Activated CD4-positive, alpha-beta T cell treated with anti-CD3 and anti-CD28 coated beads, Interleukin-2, Interleukin-4, amounts not matched to agents 100 ng/mL and 50 ng/mL, durations not matched to agents 16 hours and 8 hours (primary cell): ENCODE results near the gene PPP4C.

Source experiments
- DNase-seq: peaks from one replicate; pipeline ENCODE4 v3.0.0-alpha.2; 2020; ENCODE audit warnings: low spot score

Gene PPP4C

DNA sequence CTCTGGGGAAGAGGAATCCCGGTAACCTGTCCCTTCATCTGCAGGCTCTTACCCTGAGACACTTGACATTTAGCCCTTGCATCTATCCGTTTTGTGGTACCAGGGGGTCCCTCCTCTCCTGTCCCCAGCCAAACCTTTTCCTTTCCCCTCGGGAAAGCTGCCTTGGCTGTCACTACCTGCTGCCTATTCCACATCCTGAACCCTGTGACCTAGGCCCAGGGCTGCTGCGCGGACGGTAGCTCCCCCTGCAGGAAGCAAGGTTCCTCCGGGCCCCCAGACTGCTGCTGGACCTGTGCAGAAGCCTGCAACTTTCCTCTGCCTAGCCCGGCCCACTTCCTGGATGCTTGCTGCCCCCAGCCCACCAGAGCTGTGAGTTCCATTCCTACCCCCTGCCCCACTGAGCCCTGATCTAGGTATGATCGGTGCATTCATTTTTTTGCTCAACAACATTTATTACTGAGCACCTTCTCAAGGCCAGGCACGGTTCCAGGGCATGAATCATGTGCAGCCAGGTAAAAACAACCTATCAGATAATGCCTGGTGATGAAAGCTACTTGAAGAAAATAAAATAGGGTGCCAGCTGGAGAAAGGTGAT lies 20.7 kb upstream of the PPP4C start:
- peak; percentile 55 for DNase-seq

DNA sequence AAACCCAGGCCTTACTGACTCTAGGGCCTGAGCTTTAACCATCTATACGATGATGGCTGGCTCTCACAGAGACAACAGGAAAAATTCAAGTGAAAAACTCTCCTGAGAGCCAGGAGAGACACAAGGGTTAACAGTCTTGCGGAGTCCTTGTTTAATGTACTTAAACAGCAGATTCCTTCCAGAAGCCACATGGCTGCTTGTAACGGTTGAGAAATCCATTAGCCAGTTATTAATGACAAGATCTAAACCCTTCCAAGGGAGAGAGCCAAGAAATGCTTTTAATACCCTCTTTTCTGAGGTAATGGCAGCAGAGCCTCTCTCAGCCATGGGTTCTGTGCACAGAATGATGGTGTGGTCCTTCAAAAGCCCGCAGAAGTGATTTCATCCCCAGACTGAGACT lies 15.4 kb upstream of the PPP4C start:
- DNase-seq, result no peak

DNA sequence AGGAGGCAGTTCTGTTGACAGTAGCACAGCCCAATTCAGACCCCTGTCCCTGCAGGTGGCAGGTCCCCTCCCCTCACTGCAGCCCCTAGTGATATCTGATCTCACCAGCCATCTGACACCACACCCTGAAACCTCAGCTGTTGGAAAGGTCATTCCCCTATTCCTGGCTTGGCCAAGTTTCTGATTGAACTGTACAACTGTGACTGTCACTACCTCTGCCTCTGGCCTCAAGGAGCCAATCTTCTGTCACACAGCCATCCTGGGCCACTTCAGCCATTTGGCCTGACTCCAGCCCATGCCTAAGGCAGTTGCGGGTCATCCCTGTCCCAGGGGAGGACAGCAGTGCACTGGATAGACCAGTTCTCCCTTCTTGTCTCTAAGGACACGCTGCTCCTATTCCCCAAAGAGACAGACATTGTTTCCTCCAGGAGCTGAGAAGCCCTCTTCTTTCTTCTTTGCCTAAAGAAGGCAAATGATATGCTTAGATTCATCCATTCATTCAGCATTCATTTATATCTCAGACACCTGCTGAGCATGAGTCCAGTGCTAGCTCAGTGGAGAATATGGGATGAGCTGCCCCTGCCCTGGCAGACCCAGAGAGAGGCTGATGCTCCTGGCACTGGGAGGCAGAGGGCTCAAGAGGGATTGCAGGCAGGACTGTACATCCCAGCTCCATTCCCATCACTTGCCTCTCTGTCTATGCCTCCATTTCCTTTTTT lies 14.8 kb upstream of the PPP4C start:
- no peak for DNase-seq

DNA sequence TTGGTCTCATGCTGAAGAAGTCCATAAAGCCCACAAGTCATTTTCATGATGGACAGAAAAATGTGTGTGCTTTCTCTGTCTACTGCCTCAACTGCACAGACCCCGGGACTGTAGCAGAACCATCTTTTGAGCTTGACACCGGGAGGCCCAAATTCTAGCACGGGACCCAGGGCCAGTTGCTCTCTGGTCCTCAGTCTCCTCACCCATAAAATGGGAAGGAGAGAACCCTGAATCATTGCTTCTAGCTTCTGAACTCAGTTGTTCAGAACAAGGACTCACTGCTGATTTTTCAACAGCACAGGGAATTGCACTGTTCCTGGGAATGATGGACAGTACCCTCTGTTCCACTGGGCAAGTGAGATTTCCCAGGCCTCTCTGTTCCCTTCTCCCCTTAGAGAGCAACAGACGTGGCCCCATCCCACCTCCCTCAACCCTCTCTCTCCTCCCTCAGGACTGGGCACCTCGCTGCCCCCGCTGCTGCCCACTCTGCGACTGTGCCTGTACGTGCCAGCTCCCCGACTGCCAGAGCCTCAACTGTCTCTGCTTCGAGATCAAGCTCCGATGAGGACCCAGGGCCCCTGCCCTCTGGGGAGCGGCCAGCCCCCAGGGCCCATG lies 12.4 kb upstream of the PPP4C start:
- no peak for DNase-seq

DNA sequence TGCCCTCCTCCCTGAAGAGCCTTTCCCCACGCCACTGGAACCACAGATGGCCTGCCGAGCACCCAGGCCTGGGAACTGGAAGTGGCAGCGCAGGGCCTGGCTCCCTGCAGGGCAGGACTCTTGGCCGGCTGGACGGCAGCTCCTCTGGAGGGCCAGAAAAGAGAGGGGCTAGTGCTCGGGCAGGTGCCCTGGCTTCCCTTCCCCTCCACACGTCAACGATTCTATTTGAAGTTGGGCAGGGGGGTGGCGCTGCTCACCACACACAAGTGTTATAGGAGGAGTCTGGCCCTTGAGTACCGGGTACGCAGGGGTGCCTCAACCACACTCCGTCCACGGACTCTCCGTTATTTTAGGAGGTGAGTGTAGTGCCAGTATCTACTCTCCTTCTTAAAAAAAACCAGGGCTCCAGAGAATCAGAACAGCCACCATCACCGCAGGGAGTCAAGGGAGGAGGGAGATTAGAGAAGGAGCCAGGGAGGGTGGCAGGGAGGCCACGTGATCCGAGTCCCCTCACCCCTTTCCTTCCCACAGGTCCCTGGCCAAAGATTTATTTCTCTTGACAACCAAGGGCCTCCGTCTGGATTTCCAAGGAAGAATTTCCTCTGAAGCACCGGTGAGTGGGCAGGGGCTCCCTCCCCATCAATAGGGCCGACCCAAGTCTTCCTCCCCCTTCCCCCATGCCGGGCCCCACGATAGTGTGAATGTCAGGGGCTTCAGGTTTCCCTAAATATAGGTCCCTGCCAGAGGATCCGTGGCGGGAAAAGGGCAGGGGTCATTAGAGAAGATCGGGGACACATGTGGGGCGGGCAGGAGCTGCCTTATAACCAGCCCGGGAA lies 11.7 kb upstream of the PPP4C start:
- DNase-seq, result peak; percentile 78

- no peak for DNase-seq
These were observed 11.1 kb upstream of the PPP4C start for GRCh38 chr16:30064729-30065101.

GRCh38 chr16:30065102-30065942 lies 10.5 kb upstream of the PPP4C start, which contains the start of gene ALDOA:
Gene ALDOA (plus strand): TSS chr16:30065760. CDS start chr16:30066898, 1,138 bp downstream.
- DNase-seq, result peak; percentile 97

DNA sequence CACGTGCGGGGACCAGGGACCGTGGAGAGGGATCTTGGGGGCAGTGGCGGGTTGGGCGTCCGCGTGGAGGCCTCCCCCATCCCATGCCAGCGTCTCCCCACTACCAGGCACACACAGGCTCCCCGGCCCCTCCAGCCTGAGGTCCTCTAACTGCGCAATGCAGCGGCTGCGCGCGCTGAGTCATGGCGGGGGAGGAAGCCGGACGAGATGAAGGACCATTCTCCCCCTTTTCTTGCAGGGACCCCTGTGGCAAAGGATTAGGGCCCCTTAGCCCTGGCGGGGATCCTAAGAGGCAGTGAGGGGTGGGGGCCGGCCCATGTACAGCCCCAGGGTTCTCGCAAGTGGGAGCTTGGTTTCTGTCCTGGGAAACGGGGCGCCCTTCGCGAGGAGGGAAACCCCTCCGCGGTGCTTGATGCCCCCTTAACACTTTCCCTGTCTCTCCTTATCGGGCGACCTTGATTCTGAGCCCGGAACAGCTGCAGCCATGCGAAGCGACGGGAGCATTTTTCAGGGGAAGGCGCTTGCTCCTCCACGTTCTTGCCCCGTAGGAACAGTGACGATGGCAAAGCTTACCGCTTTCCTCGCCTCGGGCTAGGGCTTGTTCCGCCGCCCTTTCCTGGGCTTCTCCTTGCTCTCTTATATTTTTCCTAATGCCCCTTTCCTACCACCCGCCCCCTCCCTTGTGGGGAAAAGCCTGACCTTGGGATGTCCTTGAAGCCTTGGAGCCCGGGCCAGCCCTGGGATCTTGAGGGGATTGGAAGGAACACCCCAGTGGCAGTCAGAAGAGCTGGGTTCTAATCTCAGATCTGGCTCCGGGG lies 9.6 kb upstream of the PPP4C start:
- no peak for DNase-seq

- no peak for DNase-seq
These were observed 8.8 kb upstream of the PPP4C start for GRCh38 chr16:30066761-30067583.

DNA sequence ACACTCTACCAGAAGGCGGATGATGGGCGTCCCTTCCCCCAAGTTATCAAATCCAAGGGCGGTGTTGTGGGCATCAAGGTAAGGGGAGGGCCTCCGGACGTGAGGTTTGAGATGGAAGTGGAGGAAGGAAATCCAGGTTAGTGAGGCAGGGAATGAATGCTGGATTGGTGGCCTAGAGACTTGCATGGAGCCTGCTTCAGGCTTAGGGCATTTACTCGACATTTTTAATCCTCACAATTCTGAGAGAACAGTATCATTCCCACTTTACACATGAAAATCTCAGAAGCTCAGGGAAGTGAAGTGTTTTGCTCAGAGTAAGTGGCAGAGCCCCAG lies 8.2 kb upstream of the PPP4C start:
- no peak for DNase-seq

GRCh38 chr16:30068333-30068732 lies 7.5 kb upstream of the PPP4C start:
- DNase-seq, result no peak

- peak; percentile 45 for DNase-seq
These were observed 6.8 kb upstream of the PPP4C start for GRCh38 chr16:30068750-30069610.

DNA sequence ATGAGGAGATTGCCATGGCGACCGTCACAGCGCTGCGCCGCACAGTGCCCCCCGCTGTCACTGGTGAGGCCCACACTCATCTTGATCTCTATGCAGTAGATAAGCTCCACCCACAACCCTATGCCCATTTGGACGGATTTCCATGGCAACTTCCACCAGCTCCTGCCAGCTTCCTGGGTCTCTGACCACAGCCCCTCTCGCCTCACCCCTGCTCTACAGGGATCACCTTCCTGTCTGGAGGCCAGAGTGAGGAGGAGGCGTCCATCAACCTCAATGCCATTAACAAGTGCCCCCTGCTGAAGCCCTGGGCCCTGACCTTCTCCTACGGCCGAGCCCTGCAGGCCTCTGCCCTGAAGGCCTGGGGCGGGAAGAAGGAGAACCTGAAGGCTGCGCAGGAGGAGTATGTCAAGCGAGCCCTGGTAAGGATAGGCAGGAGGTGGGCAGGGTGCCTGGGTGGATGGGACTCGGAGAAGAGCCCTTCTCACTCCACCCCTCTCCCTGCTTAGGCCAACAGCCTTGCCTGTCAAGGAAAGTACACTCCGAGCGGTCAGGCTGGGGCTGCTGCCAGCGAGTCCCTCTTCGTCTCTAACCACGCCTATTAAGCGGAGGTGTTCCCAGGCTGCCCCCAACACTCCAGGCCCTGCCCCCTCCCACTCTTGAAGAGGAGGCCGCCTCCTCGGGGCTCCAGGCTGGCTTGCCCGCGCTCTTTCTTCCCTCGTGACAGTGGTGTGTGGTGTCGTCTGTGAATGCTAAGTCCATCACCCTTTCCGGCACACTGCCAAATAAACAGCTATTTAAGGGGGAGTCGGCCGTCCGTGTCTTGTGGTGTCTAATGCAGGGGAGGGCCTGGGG lies 6.0 kb upstream of the PPP4C start:
- no peak for DNase-seq

DNA sequence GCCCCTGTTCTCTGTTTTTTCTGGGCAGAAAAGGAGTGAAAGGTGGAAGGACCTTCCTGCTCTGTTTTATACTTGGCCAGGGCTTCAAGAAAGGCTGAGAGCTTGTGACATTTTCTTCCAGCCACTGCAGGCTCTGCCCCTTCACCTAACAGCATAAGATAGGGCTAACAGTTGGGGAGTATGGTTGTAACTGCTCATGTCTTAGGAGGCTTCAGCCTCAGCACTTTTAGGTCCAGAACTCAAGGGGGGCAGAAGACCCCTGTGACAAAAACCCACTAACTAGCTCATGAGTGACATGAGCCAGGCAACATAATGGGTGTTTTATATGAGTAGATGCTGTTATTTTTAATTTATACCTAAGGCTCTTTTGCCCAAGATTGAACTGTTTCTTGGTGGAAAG lies 5.3 kb upstream of the PPP4C start:
- no peak for DNase-seq

DNA sequence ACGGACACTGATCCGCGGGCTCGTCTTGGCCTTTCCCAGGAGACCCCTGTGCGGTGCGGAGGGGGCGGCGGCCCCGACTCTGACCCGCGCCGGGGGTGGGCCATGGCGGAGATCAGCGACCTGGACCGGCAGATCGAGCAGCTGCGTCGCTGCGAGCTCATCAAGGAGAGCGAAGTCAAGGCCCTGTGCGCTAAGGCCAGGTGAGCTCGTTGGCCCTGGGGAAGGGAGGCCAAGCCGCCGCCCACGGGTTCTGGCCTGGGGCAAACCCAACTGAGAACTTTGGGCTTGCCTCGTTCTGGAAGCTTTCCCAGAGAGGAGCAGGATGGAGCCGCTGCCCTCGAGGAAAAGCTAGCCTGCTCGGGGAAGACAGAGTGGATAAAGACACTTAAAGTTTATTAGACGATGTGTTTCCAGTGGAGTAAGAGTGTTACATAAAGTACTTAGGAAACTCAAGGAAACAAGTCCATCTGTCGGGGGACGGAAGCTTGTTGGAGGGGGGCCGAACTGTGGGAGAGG lies 540 bp downstream of the PPP4C start:
- no peak for DNase-seq

DNA sequence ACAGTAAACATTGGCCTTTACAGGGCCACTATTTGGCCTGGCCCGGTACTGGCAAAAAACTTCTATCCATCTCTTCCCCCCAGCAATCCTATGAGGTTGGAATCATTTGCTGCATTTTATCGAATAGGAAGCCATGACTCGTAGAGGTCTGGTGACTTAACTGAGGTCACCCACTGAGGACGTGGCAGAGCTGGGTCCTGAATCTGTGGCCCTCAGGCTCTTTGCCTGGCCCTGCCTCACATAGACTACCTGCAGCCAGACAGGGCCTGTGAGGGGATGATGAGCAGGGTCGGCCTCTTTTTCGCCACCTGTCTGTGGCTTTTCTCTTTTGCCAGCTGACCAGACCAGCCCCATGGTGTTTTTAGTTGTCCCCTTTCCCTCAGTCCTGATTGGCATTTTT lies 1.9 kb downstream of the PPP4C start:
- no peak for DNase-seq

DNA sequence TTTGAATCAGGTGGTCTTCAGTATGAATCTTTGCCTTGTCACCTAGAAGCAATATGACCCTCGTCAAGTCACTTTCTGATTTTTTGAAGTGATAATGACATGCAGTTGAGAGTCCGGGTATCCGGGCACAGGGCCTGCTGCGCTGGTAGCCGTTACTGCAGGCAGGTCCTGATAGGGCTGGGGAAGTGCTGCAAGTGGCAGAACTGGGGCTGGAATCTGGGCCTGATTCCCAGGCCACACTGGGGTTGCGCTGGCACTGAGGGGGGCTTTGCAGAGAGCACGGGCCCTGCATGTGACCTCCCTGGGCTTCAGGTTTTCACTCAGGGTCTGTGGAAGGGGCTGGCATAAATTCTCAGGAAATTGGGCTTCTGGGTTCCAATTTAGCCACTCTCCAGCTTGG lies 3.0 kb downstream of the PPP4C start:
- DNase-seq, result no peak

GRCh38 chr16:30079480-30079879 lies 3.7 kb downstream of the PPP4C start:
- no peak for DNase-seq
